Endothelial cell of hepatic sinusoid (primary cell): ENCODE results near the gene EDIL3.

ENCODE experiments used
- in situ Hi-C: cut with HindIII; loops from 2 replicates; pipeline ENCODE4 v1.10.0; 2017; ENCODE audit warnings: low sequenced_read_pairs

The EDIL3 gene

GRCh38 chr5:84086511-84086910 is 298.2 kb downstream of the EDIL3 start:
- in situ Hi-C loops = no loop called here

GRCh38 chr5:84085387-84086041 is 299.2 kb downstream of the EDIL3 start:
- in situ Hi-C loops = no loop called here

- in situ Hi-C loops = no loop called here
Measured at GRCh38 chr5:84080908-84081307, 303.8 kb downstream of the EDIL3 start.

- in situ Hi-C loops = no loop called here
Measured at GRCh38 chr5:84072339-84072738, 312.3 kb downstream of the EDIL3 start.

GRCh38 chr5:84069608-84070179 is 315.0 kb downstream of the EDIL3 start:
- in situ Hi-C loops = no loop called here

- in situ Hi-C loops = no loop called here
Measured at GRCh38 chr5:84063041-84063440, 321.6 kb downstream of the EDIL3 start.

- in situ Hi-C loops = no loop called here
Measured at GRCh38 chr5:84059672-84060071, 325.0 kb downstream of the EDIL3 start.

GRCh38 chr5:84058561-84058960 is 326.1 kb downstream of the EDIL3 start:
- in situ Hi-C loops = no loop called here

- in situ Hi-C loops = no loop called here
Measured at GRCh38 chr5:84057211-84057610, 327.5 kb downstream of the EDIL3 start.

GRCh38 chr5:84045964-84046363 is 338.7 kb downstream of the EDIL3 start:
- in situ Hi-C loops = loop anchor here (5.0 kb wide), 1 partner anchor 99 kb away; no protein-coding TSS in a partner anchor

- in situ Hi-C loops = no loop called here
Measured at GRCh38 chr5:84036842-84037241, 347.8 kb downstream of the EDIL3 start.

GRCh38 chr5:84032324-84032723 is 352.4 kb downstream of the EDIL3 start:
- in situ Hi-C loops = no loop called here

- in situ Hi-C loops = no loop called here
Measured at GRCh38 chr5:84028093-84028492, 356.6 kb downstream of the EDIL3 start.

GRCh38 chr5:84018521-84018920 is 366.2 kb downstream of the EDIL3 start:
- in situ Hi-C loops = loop anchor here (5.0 kb wide), 1 partner anchor 61 kb away; no protein-coding TSS in a partner anchor

- in situ Hi-C loops = loop anchor here (5.0 kb wide), 1 partner anchor 60 kb away; no protein-coding TSS in a partner anchor
Measured at GRCh38 chr5:84017523-84018172, 367.0 kb downstream of the EDIL3 start.

- in situ Hi-C loops = loop anchor here (5.0 kb wide), 1 partner anchor 59 kb away; no protein-coding TSS in a partner anchor
Measured at GRCh38 chr5:84016085-84016484, 368.6 kb downstream of the EDIL3 start.

GRCh38 chr5:84014966-84015365 is 369.7 kb downstream of the EDIL3 start:
- in situ Hi-C loops = loop anchor here (5.0 kb wide), 1 partner anchor 58 kb away; no protein-coding TSS in a partner anchor

GRCh38 chr5:83993803-83994202 is 390.9 kb downstream of the EDIL3 start:
- in situ Hi-C loops = no loop called here

- in situ Hi-C loops = no loop called here
Measured at GRCh38 chr5:83991566-83992224, 393.0 kb downstream of the EDIL3 start.

- in situ Hi-C loops = no loop called here
Measured at GRCh38 chr5:83988293-83988685, 396.4 kb downstream of the EDIL3 start.

GRCh38 chr5:83987513-83988292 is 397.0 kb downstream of the EDIL3 start:
- in situ Hi-C loops = no loop called here
